Right renal cortex interstitium (tissue), 3 donors: ENCODE results near the gene SHC1. TPM values are rescaled to one million over a fixed set of nuclear protein-coding genes. Genes with fewer than 3 reads are reported as not detected.

Experiments used
- DNase-seq, 3 donors: peaks; one replicate each; pipeline ENCODE4 v3.0.0-alpha.2; 2013; ENCODE audit warnings: low read depth in 3 of 3, low spot score in 2 of 3
- polyA plus RNA-seq, 3 donors: library from polyadenylated mRNA; unstranded; fragments of 120-200 nt; gene quantifications; one replicate each; pipeline ENCODE4 v1.2.1, GENCODE V29; 2013; ENCODE audit not compliant: insufficient read length in 3 of 3

SHC1 gene
- polyA plus RNA-seq, 3 donors = 74.7 to 82.3 (median 76.1) TPM

GRCh38 chr1:154974808-154975408 lies 4.4 kb upstream of the SHC1 start:
- peak; percentile 95 to 99 (median 99) for DNase-seq

GRCh38 chr1:154974102-154974807 lies 3.7 kb upstream of the SHC1 start, which contains the start of gene CKS1B:
Gene CKS1B (plus strand): TSS chr1:154974681. CDS start chr1:154974746, 65 bp downstream.
- DNase-seq = peak; percentile 97 to 99 (median 99)

GRCh38 chr1:154973344-154974101 lies 3.0 kb upstream of the SHC1 start:
- peak; percentile 86 to 93 (median 91) for DNase-seq

GRCh38 chr1:154972517-154973343 lies 2.2 kb upstream of the SHC1 start:
- no peak for DNase-seq

GRCh38 chr1:154972213-154972516 lies 1.6 kb upstream of the SHC1 start:
- DNase-seq = no peak

- no peak for DNase-seq
Observed at GRCh38 chr1:154971341-154971998, 923 bp upstream of the SHC1 start.

- DNase-seq = no peak
Observed at GRCh38 chr1:154969860-154970452, 591 bp downstream of the SHC1 start.

- no peak for DNase-seq
Observed at GRCh38 chr1:154969246-154969645, 1.3 kb downstream of the SHC1 start.

GRCh38 chr1:154968731-154969130 lies 1.8 kb downstream of the SHC1 start:
- no peak for DNase-seq

- DNase-seq = no peak
Observed at GRCh38 chr1:154967331-154967950, 3.1 kb downstream of the SHC1 start.

GRCh38 chr1:154966111-154966510 lies 4.4 kb downstream of the SHC1 start:
- DNase-seq = no peak

GRCh38 chr1:154964359-154964758 lies 6.2 kb downstream of the SHC1 start:
- DNase-seq = no peak

GRCh38 chr1:154963643-154964042 lies 6.9 kb downstream of the SHC1 start:
- no peak for DNase-seq

- no peak for DNase-seq
Observed at GRCh38 chr1:154962795-154963330, 7.7 kb downstream of the SHC1 start.

- no peak for DNase-seq
Observed at GRCh38 chr1:154962156-154962749, 8.3 kb downstream of the SHC1 start.

- DNase-seq = no peak
Observed at GRCh38 chr1:154961207-154962155, 9.1 kb downstream of the SHC1 start, which contains the start of gene PYGO2. Gene PYGO2 (minus strand): TSS chr1:154961782. CDS start chr1:154961576, 206 bp downstream.

- no peak for DNase-seq
Observed at GRCh38 chr1:154960446-154961136, 10.0 kb downstream of the SHC1 start.
